Right lobe of liver (tissue), 6 donors: ENCODE results near the gene CCR3. TPM values are rescaled to one million over a fixed set of nuclear protein-coding genes. Genes with fewer than 3 reads are reported as not detected.

Experiments
- ATAC-seq, 4 donors: fragments of 200-7000 bp; cut with Tn5 transposase; one replicate each; pipeline ENCODE4 v1.9.1; 2020; ENCODE audit warnings: mild to moderate bottlenecking in 4 of 4, moderate library complexity in 4 of 4
- DNase-seq, 3 donors: peaks; one replicate each; pipeline ENCODE4 v3.0.0-alpha.2; 2020
- H3K27ac ChIP-seq, 3 donors: fragments of 200-600 bp; one replicate each; pipeline ENCODE4 v1.8.0; 2022
- H3K27me3 ChIP-seq, 2 donors: fragments of 200-600 bp; one replicate each; pipeline ENCODE4 v1.8.0; 2022
- H3K36me3 ChIP-seq, 4 donors: fragments of 200-600 bp; sonication (generic) in 1 of 4; one replicate each; pipeline versions ENCODE4 v1.5.1 to v1.8.0; 2017 to 2022; ENCODE audit warnings: control low read depth in 1 of 4
- H3K4me1 ChIP-seq, 4 donors: fragments of 200-600 bp; sonication (generic) in 1 of 4; one replicate each; pipeline versions ENCODE4 v1.5.1 to v1.8.0; 2017 to 2022; ENCODE audit warnings: control low read depth in 1 of 4
- H3K4me3 ChIP-seq, 3 donors: fragments of 200-600 bp; one replicate each; pipeline ENCODE4 v1.8.0; 2022
- H3K9me3 ChIP-seq, 4 donors: fragments of 200-600 bp; sonication (generic) in 1 of 4; one replicate each; pipeline versions ENCODE4 v1.5.1 to v1.8.0; 2017 to 2022; ENCODE audit warnings: control low read depth in 1 of 4
- POLR2A ChIP-seq: fragments of 450-650 bp; IDR thresholded peaks from one replicate; pipeline ENCODE4 v1.6.1; 2017; ENCODE audit warnings: antibody characterized with exemption, mild to moderate bottlenecking
- WGBS: methylation state at CpG from one replicate; pipeline ENCODE4 v1.1.6; 2018; ENCODE audit warnings: low coverage, low lambda C conversion rate; ENCODE audit not compliant: insufficient coverage; ENCODE audit errors: missing lambda C conversion rate; 5-methylcytosine and 5-hydroxymethylcytosine counted together
- intact Hi-C, 2 donors: fragments of 100-400 bp; cut with DNase I; formaldehyde crosslinking; loops; one replicate each; pipeline versions ENCODE4 v1.11.2 to v1.14.1; 2022
- total RNA-seq, 6 experiments: library from RNA; depleted of rRNA in 2 of 6; stranded (reverse); fragments of >200 nt in 2 of 6; fragmentation: NEBNext Ultra II Directional in 3 of 6; extraction: Animal tissue kit (Norgen Biotek cat#: 25700) in 3 of 6; gene quantifications; one replicate each; pipeline versions ENCODE4 v1.1.0 to v1.2.4, GENCODE V29; 2016 to 2023
- TF ChIP-seq, protein P1 (sequence below), 4 donors: fragments of 200-600 bp in 3 of 4; fragments of 450-650 bp in 1 of 4; IDR thresholded peaks; one replicate each; pipeline versions ENCODE4 v1.5.1 to v1.8.0; 2016 to 2022; ENCODE audit warnings: antibody characterized with exemption in 4 of 4, mild to moderate bottlenecking in 2 of 4
- donor health status: DM: no; HTN: yes; CAD: no.
- donor health status: DM: no; HTN: no; CAD: no.
- donor health status: DM: no; HTN: no; CAD: no.
- donor health status: DM: no; HTN: yes; CAD: no.
- donor health status: DM: no; HTN: yes; CAD: no.

The CCR3 gene
- total RNA-seq, 6 experiments from 2014 or later, result 0.27 TPM; not detected in 5

- no peaks in the 10 kb centered on the region for H3K9me3 ChIP-seq
- no peak overlapping the region for H3K27ac ChIP-seq
- H3K27me3 ChIP-seq, result no peaks in the 10 kb centered on the region
- WGBS, result 48% methylated on average over 2 of the region's 2 CpGs
- ATAC-seq, result no peak
- no peak overlapping the region for H3K4me3 ChIP-seq
- TF ChIP-seq, protein P1, sequence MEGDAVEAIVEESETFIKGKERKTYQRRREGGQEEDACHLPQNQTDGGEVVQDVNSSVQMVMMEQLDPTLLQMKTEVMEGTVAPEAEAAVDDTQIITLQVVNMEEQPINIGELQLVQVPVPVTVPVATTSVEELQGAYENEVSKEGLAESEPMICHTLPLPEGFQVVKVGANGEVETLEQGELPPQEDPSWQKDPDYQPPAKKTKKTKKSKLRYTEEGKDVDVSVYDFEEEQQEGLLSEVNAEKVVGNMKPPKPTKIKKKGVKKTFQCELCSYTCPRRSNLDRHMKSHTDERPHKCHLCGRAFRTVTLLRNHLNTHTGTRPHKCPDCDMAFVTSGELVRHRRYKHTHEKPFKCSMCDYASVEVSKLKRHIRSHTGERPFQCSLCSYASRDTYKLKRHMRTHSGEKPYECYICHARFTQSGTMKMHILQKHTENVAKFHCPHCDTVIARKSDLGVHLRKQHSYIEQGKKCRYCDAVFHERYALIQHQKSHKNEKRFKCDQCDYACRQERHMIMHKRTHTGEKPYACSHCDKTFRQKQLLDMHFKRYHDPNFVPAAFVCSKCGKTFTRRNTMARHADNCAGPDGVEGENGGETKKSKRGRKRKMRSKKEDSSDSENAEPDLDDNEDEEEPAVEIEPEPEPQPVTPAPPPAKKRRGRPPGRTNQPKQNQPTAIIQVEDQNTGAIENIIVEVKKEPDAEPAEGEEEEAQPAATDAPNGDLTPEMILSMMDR (IDR thresholded peaks at IDR 0.05), result no peak
- TF ChIP-seq POLR2A, result no peak
- intact Hi-C loops, result no loop called here
- H3K36me3 ChIP-seq, result no peaks in the 10 kb centered on the region
- H3K4me1 ChIP-seq, result no peaks in the 10 kb centered on the region
- no peak for DNase-seq
These were observed 6.8 kb upstream of the CCR3 start for GRCh38 chr3:46235425-46235824.

DNA sequence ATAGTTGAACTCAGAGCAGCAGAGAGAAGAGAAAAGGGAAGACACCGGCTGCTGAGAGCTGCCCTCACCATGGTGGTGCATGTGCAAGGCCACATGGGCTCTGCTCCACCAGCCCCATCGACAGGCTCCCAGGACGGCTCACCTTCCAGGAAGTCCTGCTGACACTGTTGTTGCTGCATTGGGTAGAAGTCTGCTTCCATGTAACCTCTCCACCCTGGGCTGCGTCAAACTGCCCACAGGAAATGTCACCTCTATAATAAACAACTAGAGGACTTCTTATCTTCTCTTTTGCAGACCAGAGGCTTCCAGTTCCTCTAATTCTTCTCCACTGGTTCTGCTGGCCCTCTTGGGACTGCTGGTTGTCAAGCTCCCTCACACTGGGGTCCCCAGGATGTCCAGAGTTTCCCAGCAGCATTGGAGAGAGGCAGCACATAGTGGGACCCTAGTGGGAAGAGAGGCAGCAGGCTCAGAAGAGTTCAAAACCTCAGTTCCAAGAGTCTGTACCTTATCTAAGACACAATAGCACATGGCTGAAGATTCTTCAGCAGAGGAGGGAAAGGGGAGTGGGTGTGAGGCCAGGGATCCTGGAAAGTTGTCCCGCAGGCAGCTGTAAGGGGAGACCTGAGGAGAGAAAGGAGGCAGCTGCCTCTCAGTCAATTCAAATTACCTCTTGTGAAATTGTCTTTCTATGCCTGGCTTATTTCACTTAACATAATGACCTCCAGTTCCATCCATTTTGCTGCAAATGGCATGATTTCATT, 5.8 kb upstream of the CCR3 start:
- WGBS, result 40% methylated on average over 3 of the region's 5 CpGs
- H3K27me3 ChIP-seq, result no peaks in the 10 kb centered on the region
- H3K36me3 ChIP-seq, result no peaks in the 10 kb centered on the region
- peak in 3 of 4 donors; percentile 41 to 56 (median 44) for ATAC-seq
- no peak for TF ChIP-seq POLR2A
- TF ChIP-seq, protein P1 (IDR thresholded peaks at IDR 0.05), result no peak
- H3K9me3 ChIP-seq, result no peaks in the 10 kb centered on the region
- H3K4me3 ChIP-seq, result no peak overlapping the region
- no peak for DNase-seq
- H3K27ac ChIP-seq, result no peak overlapping the region
- intact Hi-C loops, result no loop called here
- H3K4me1 ChIP-seq, result no peaks in the 10 kb centered on the region

DNA sequence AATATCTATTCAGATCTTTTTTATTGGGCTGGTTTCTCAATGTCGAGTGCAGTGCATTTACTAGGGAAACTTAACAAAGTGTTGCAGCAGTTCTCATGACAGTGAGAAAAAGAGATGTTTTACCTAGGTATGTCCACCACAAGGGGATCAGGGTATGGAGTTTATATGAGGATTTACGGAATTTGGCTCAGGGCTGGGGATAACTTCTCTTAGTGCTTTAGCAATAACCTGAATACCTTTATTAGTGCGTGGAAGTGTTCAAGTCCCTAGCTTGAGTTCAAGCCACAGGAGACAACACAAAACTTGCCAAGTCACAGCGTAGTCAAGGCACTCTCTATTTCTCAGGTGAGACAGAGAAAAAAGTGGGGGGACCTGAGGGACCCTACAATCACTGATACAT, 3.9 kb upstream of the CCR3 start:
- no peak for TF ChIP-seq POLR2A
- TF ChIP-seq, protein P1 (IDR thresholded peaks at IDR 0.05), result no peak
- H3K4me3 ChIP-seq, result no peak overlapping the region

GRCh38 chr3:46239301-46239938, 2.8 kb upstream of the CCR3 start:
- TF ChIP-seq, protein P1 (IDR thresholded peaks at IDR 0.05), result no peak
- no peak for TF ChIP-seq POLR2A

More for the DNA sequence above, 3.9 kb upstream of the CCR3 start:
- 67% methylated on average over 4 of the region's 4 CpGs for WGBS
- DNase-seq (no peak), ATAC-seq (no peak)
- Histone ChIP-seq H3K9me3 (no peaks in the 10 kb centered on the region), H3K4me1 (no peaks in the 10 kb centered on the region), H3K27ac (no peak overlapping the region), H3K27me3 (no peaks in the 10 kb centered on the region), H3K36me3 (no peaks in the 10 kb centered on the region)
- intact Hi-C loops, result no loop called here

More at GRCh38 chr3:46239301-46239938, 2.8 kb upstream of the CCR3 start:
- intact Hi-C loops, result no loop called here
- Histone ChIP-seq H3K4me1 (no peaks in the 10 kb centered on the region), H3K27ac (no peak overlapping the region), H3K9me3 (no peaks in the 10 kb centered on the region), H3K36me3 (no peaks in the 10 kb centered on the region), H3K4me3 (no peak overlapping the region), H3K27me3 (no peaks in the 10 kb centered on the region)
- 53% methylated on average over 2 of the region's 3 CpGs for WGBS
- DNase-seq, result no peak
- ATAC-seq, result no peak
